GM13976 (cell line): Measurements from ENCODE around the gene ITIH3.

Experiments used
- DNase-seq: peaks from one replicate; pipeline ENCODE4 v3.0.0; 2012; ENCODE audit warnings: low spot score
- in situ Hi-C: fragments of 300-500 bp; cut with MboI; formaldehyde crosslinking; loops from one replicate; pipeline ENCODE4 v1.12.0; 2022; ENCODE audit warnings: low sequenced_read_pairs, mixed read lengths, inconsistent platforms; ENCODE audit not compliant: unreplicated experiment
- TF ChIP-seq, protein P1 (sequence below): IDR thresholded peaks from 2 replicates; pipeline ENCODE4 v1.5.1; 2012; ENCODE audit warnings: borderline replicate concordance, mild to moderate bottlenecking; ENCODE audit not compliant: insufficient read depth; ENCODE audit errors: extremely low read depth, missing control alignments, control extremely low read depth

Gene ITIH3

DNA sequence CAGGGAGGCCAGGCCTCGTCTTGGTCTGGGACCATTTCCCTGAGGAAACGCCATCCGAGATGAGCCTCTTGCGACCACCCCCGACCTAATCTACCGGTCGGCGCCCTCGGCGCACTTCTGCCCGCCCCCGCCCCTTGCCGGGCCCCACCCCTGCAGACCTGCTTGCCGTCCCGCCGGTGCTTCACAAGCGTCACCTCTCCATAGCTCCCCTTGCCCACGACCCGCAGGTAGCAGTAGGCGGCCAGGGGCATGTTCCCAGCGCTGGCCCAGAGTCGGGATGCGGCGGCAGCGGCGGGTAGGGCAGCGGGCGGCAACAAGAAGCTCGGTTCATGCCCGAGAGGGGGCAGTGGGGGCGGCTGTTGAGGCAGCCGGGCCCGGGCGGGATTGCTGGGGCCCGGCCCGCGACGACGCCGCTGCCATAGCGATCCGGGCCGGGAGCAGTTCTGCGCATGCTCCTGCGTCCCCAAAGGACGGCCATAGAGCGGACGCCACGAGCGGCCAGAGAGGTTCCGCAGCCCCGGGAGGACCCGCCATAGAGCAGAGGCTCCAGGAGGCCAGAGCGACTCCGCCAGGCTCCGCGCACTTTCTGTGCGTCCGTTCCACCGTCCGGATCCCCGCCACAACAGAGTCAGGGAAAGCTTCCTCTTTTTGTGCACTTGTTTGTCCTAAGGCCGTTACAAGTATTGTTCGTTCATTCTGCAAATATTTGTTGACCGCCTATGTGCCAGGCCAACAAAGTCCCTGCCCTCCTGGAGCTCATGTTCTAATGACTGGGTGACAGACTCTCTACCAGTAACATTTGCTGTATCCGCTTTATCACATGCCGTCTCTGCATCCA lies 23.9 kb upstream of the ITIH3 start, which contains the start of gene NEK4:
Gene NEK4, minus strand, starts transcription at position 445 of the 838 bp plus-strand sequence. Its CDS starts 194 bp downstream, at position 251.
- TF ChIP-seq, protein P1, sequence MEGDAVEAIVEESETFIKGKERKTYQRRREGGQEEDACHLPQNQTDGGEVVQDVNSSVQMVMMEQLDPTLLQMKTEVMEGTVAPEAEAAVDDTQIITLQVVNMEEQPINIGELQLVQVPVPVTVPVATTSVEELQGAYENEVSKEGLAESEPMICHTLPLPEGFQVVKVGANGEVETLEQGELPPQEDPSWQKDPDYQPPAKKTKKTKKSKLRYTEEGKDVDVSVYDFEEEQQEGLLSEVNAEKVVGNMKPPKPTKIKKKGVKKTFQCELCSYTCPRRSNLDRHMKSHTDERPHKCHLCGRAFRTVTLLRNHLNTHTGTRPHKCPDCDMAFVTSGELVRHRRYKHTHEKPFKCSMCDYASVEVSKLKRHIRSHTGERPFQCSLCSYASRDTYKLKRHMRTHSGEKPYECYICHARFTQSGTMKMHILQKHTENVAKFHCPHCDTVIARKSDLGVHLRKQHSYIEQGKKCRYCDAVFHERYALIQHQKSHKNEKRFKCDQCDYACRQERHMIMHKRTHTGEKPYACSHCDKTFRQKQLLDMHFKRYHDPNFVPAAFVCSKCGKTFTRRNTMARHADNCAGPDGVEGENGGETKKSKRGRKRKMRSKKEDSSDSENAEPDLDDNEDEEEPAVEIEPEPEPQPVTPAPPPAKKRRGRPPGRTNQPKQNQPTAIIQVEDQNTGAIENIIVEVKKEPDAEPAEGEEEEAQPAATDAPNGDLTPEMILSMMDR = no peak
- in situ Hi-C loops = no loop called here
- DNase-seq = peak; percentile 97

DNA sequence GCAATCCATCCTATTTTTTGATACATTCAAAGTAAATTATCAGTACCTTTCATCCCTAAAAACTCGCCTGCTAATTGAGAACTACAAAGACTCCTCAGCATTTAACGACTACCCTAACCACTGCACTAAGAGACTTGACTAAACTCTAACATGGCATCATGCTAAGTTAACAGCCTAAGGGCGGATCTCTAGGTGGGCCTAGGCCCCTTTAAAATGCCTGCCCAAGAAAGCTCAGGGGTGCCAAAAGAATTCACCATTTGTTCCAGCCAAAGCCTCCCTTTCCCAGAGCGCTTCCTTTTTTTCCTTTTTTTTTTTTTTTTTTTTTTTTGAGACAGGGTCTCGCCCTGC lies 23.3 kb upstream of the ITIH3 start:
- no peak for DNase-seq
- TF ChIP-seq, protein P1 = no peak
- in situ Hi-C loops = no loop called here

DNA sequence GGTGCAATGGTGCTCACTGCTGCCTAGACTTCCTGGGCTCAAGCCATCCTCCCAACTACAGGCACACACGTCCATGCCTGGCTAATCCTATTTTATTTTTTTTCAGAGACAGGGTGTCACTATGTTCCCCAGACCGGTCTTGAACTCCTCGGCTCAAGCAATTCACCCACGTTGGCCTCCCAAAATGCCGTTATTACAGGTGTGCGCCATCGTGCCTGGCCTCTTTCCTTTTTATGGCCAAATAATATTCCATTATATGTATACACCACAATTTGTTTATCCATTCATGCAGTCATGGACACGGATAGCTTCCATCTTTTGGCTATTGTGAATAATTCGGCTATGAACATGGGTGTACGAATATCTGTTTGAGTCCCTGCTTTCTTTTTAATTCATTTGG lies 22.9 kb upstream of the ITIH3 start:
- DNase-seq = no peak
- TF ChIP-seq, protein P1 = no peak
- in situ Hi-C loops = no loop called here

DNA sequence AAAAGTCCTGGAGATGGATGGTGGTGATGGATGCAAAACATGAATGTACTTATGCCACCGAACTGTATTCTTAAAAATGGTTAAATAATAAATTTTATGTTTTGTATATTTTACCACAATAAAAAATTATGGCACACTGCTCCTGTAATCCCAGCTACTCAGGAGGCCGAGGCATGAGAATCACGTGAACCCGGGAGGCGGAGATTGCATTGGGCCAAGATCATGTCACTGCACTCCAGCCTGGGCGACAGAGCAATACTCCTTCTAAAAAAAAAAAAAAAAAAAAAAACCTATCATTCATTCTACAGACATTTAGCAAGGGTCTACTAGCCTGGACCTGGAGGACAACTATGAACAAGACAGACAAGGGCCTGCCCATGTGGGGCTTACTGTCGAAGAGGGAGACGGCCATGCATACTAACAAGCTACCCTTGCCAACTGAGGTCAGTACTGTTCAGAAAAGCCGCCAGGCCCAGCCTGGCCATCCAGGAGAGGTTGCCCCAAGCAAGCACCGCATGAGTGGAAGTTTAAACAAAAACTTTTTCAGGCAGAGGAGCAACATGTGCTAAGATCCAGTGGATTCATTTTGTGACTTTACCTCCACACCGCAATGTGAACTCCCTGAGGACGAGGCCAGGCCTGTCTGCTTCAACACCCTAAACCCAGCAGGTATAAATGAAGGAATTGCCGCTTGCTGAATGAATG lies 21.1 kb upstream of the ITIH3 start:
- no peak for DNase-seq
- in situ Hi-C loops = no loop called here
- TF ChIP-seq, protein P1 = no peak

DNA sequence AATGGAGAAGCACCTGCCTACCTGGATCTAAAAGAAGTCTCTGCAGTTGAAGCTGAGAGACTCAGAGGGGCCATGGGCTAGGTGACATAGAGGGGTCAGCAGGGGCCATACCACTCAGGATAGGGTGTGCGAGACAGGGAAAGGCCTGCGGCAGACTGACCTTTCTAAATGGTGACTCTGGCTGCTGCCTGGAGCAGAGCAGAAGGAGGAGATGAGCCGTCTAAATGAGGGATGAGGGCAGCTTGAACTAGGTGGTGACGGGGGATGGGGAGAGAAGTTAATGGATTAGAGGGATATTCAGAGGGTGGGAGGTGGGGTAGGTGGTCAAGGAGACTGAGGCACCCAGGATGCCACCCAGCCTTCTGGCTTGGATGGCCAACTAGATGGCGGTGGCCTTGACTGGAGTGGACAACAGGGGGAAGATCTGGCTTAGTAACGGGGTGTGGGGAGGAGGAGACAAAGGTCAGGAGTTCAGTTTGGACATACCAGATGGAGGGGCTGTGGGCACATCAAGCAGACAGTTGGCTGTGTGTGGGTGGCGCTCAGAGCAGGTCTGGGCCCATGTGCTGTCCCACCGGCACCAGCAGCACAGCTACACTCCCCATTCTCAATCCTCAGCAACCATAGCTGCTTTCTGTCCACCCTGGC lies 20.4 kb upstream of the ITIH3 start:
- no peak for DNase-seq
- TF ChIP-seq, protein P1 = no peak

More for the DNA sequence above, 20.4 kb upstream of the ITIH3 start:
- in situ Hi-C loops = no loop called here
